Hematopoietic multipotent progenitor cell (in vitro differentiated cells): ENCODE measurements around the gene SRGAP3. TPM values are rescaled to one million over a fixed set of nuclear protein-coding genes. Genes with fewer than 3 reads are reported as not detected.

Source experiments
- DNase-seq, 3 donors: peaks; one replicate each; pipeline ENCODE4 v3.0.0-alpha.2; 2011 to 2015; ENCODE audit warnings: low read depth in 2 of 3, low spot score in 2 of 3
- total RNA-seq: library from RNA; depleted of rRNA; stranded (reverse); fragments of >200 nt; gene quantifications from one replicate; pipeline ENCODE4 v1.2.3, GENCODE V29; 2012

SRGAP3 gene
- total RNA-seq, 1 donor = 6.2 TPM

DNA sequence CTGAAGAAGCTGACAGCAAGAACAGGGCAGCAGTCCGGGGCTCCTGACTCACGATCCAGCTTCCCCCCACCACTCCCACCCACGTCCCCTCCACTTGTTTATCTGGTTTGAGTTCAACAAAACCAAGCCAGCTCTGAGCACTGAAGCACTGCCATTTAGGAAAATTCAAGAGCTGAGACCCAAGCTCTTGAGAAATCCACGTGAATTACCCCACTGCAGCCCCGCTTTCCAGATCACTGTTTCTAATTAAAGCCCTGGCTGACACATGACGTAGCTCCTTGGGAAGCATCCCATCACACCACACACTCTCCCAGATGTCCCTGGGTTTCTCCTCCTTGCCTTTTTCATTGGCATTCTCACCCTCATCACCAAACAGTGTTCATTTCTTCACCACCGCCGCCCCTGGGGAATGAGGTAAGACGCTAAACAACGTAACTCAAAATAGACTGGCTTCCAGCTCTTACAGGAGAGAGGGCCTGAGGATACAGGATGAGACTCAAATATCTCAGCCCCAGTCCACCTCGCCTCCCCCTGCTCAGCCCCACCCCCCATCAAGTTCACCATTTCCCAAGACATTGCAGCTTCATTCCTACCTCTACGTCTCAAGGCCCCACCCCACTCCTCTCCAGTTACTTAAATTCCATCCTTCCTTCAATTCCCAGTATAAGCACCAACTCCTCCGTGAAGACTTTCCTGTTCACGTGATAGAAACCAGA, 95.4 kb downstream of the SRGAP3 start:
- DNase-seq = no peak

DNA sequence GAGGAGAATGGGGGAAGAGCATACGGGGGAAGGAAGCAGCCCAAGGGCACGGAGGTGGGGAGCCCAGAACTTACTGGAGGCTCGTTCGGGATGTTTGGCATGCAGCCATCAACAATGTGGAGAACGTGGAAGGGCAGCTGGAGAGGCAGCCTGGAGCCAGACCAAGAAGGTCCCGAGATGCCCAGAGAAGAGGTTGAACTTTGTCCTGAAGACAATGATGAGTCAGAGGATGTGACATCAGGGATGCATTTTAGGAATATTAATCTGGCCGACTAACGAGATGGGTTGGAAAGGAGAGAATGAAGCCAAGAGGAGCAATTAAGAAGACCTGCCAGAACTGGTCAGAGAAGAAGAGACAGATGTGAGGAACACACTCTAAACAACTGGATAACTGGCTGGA, 98.2 kb downstream of the SRGAP3 start:
- DNase-seq = no peak

DNA sequence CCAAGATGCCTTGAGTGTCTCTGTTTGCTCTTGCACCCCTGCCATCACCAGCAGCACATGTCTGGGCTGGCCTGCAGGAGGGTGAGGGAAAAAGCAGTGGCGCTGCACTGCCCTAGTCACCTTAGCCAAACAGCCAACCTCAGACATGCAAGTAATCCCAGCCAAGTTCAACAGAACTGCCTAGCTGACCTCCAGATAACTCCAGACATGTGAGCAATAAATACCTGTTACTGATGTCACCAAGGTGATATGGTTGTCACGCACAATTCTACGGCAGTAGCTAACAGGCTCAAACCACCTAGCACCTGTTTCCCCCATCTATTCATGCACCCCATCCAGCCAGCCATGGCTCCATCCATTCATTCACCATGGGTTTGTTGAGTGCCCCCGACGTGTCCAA, 99.9 kb downstream of the SRGAP3 start:
- DNase-seq = no peak

DNA sequence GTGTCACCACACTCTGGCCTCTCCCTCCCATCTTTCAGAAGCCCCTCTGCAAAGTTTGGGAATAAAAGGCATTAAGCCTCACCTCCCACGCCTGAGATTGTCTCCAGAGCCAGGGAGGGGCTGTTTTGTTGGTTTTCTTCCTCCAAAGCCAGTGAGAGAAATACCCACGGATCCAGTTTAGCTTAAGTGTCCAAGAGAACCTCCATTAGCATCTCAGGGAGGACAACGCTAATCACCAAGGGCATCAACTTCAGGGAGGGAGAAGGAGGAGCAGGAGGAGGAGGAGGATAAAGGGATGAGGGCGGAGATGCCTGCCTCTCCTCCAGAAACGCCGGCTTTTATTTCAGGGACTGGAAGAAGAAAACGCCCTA, 101.6 kb downstream of the SRGAP3 start:
- DNase-seq = no peak

DNA sequence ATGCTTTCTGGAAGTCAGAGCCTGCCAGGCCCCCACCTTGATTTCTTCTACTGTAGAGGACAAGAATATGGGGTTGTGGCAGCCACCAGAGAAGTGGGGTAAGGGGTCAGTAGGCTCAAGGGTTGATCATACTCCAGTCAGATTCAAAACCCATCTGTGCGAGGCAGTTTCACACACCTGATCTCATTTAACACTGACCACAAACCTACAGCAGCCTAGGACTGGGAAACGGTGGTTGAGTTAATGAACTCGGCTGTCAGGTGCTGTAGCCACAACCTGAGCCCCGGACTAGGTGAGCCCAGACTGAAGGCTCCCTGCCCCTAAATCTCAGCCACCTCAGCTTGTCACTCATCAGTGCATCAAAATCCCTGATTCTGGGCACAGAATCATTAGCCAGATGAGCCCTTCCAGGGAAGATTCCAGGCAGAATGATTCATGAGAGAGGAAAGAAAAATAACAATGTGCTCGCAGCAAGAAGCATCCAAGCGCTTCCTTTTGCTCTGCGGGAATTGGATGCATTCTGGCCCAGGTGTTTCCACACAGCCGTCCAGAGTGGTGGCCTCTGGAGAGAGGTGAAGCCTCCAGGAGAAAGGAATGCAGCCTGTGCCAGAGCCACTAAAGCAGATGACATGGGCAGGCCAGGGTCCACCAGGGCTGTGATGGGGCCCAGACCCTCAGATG, 102.1 kb downstream of the SRGAP3 start:
- DNase-seq = no peak

- DNase-seq = no peak
These were observed 102.9 kb downstream of the SRGAP3 start for GRCh38 chr3:9146367-9147071.

DNA sequence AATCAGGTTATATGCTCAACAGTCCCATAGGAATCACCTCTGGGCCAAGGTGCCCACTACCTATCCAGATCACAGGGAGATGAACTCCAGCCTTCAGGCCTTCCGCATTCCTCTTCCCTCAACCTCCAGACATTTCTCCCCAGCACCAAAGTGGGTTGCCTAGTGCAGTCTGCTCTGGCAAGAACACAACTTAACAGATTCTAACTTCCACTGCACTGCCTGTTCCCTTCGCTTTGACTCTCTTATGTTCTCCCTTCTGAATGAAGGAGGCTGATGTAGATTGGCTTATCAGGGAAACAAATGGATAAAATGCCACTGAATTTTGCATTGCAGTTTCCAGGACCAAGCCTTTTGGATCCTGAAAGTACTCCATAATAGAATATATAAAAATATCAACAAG, 106.3 kb downstream of the SRGAP3 start:
- no peak for DNase-seq

- peak in 1 of 3 donors; percentile 7 for DNase-seq
These were observed 107.1 kb downstream of the SRGAP3 start for GRCh38 chr3:9142362-9142761.

- DNase-seq = no peak
These were observed 107.5 kb downstream of the SRGAP3 start for GRCh38 chr3:9141928-9142289.

DNA sequence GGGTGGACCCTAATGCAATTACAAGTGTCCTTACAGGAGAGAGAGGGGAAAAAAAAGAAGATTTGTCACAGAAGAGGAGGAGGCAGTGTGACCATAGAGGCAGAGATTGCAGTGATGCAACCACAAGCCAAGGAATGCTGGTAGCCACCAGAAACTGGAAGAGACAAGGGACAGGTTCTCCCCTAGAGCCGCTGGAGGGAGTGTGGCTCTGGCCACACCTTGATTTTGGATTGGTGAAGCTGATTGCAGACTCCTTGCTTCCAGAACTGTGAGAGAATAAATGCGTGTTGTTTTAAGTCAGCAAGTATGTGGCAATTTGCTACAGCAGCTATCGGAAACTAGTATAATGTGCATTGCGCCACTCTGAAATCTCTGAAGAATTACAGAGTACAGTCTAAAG, 110.1 kb downstream of the SRGAP3 start:
- DNase-seq = no peak

DNA sequence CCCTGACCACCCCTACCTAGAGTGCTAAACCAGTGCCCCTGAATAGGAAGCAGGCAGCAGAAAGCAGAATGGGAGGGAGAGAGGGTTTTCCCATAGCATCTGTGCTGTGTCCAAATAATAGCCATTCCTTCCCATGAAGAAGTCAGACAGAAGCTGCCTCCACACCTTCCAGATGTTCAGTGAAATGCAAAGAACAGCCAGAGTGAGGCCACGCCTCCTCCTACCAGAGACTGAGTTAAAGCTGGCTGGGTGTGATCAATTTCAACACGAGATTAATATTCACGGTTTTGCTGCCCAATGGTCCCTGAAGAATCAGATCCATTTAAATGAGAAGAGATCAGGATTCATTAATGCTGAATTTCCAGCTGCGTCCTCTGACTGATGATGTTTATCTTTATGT, 111.8 kb downstream of the SRGAP3 start:
- no peak for DNase-seq

- no peak for DNase-seq
These were observed 112.5 kb downstream of the SRGAP3 start for GRCh38 chr3:9136746-9137465.

DNA sequence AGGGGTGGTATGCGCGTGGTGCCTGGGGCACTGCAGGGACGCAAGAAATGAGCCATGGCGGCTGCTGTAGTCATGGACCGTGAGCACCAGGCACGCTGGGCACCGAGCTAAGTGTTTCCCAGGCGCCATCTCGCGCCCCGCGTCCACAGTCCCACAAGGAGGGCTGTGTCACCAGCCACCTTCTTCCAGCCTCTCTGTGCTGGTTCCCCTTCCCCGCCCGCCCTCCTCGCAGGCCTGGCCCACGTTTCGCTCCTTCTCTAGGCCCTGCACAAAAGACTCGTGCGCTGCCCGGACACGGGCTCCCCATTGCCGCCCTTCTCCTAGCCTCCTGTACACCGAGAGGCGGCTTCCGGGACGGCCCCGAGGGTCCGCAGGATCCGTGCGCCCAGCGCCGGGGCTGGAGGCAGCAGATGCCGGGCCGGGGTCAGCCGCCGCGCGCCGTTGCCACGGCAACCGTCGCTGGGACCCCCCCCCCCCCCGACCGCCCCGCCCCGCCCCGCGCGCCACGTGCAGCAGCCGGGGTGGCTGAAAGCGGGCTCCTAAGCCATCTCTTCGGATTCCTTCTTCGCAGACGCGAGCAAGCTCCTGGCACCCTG, 113.4 kb downstream of the SRGAP3 start:
- peak in 2 of 3 donors; percentile 6 to 21 for DNase-seq

DNA sequence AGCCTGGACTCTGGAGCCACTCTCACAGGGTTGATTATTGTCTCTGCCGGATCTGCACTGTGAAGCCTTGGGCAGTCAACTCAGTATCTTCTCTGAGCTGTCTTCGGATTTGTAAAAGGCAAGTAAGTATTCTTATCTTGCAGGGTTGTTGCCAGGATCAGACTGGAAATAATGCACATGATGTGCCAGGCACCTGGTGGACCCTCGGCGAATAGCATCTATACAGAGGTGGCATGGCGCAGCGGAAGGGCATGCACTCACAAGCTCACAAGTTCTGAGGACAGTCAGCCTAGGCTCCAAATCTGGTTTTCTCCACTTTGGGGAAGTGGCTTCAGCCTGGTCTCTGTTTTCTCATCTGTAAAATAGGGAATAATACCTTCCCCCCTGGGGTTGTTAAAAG, 113.9 kb downstream of the SRGAP3 start:
- DNase-seq = peak in 1 of 3 donors; percentile 13

GRCh38 chr3:9133656-9134055, 115.8 kb downstream of the SRGAP3 start:
- DNase-seq = no peak

GRCh38 chr3:9130345-9131305, 118.8 kb downstream of the SRGAP3 start:
- DNase-seq = no peak

GRCh38 chr3:9129365-9129764, 120.1 kb downstream of the SRGAP3 start:
- DNase-seq = no peak

- DNase-seq = no peak
These were observed 124.0 kb downstream of the SRGAP3 start for GRCh38 chr3:9125278-9125951.

DNA sequence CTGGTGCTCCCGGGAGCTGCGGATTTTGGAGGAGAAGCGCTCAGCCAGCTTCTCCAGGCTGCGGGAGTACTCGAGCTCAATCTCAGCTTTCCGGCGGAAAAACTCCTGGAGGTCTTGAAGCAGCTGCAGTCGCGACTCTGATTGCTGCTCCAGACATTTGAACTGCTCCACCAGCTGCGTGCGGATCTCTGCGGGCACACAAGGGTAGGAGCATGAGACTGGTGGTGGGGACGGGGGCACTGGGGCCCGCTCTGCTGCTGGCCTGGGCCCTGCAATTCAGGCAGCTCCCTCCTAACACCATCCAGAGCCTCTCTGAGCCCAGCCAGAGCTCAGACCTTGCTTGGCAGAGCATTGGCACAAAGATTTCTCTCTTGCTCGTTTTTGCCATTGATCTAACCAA, 124.7 kb downstream of the SRGAP3 start:
- no peak for DNase-seq
